ENCODE results near the gene FANCI.
A peak's percentile ranks its signal among the peaks of the same experiment; 100 is the strongest.

FANCI gene

GRCh38 chr15:89243691-89244573 is at the start of gene FANCI:
Gene FANCI, plus strand, starts transcription at chr15:89243979. Its CDS starts 3,669 bp downstream, at chr15:89247648.
- Mint-ChIP-seq H3K9me3 (no peaks in the 10 kb centered on the region), H3K4me1 (peaks cover 30% of the 10 kb centered on the region), H3K36me3 (ENCODE audit: insufficient read depth) (peaks cover 12% of the 10 kb centered on the region), H3K27me3 (no peaks in the 10 kb centered on the region), H3K4me3 (peak within 1 kb of the TSS; percentile 92), H3K27ac (ENCODE audit: low read depth) (peak within 1 kb of the TSS; percentile 90)
- peak; percentile 93 to 96 for DNase-seq (ENCODE audit: low spot score in 2 of 2)
- ATAC-seq (replicated peaks; ENCODE audit: extremely low read depth, poor library complexity, severe bottlenecking), result peak; percentile 96

- DNase-seq (ENCODE audit: low spot score in 2 of 2) (no peak), ATAC-seq (replicated peaks; ENCODE audit: extremely low read depth, poor library complexity, severe bottlenecking) (no peak)
- H3K27ac Mint-ChIP-seq (ENCODE audit: low read depth), result no peak overlapping the region
- H3K36me3 Mint-ChIP-seq (ENCODE audit: insufficient read depth), result peaks cover 49% of the 10 kb centered on the region
- H3K4me3 Mint-ChIP-seq, result no peak overlapping the region
- no peaks in the 10 kb centered on the region for H3K4me1 Mint-ChIP-seq
- no peaks in the 10 kb centered on the region for H3K27me3 Mint-ChIP-seq
- H3K9me3 Mint-ChIP-seq, result no peaks in the 10 kb centered on the region
Observed at GRCh38 chr15:89194608-89195007, 49.2 kb upstream of the FANCI start.

GRCh38 chr15:89195836-89196235 is 47.9 kb upstream of the FANCI start:
- Mint-ChIP-seq H3K4me3 (no peak overlapping the region), H3K27me3 (no peaks in the 10 kb centered on the region), H3K27ac (ENCODE audit: low read depth) (no peak overlapping the region), H3K36me3 (ENCODE audit: insufficient read depth) (peaks cover 44% of the 10 kb centered on the region), H3K9me3 (no peaks in the 10 kb centered on the region), H3K4me1 (no peaks in the 10 kb centered on the region)
- DNase-seq (ENCODE audit: low spot score in 2 of 2) (no peak), ATAC-seq (replicated peaks; ENCODE audit: extremely low read depth, poor library complexity, severe bottlenecking) (no peak)

- ATAC-seq (replicated peaks; ENCODE audit: extremely low read depth, poor library complexity, severe bottlenecking), result no peak
- no peak overlapping the region for H3K27ac Mint-ChIP-seq (ENCODE audit: low read depth)
- H3K9me3 Mint-ChIP-seq, result no peaks in the 10 kb centered on the region
- H3K36me3 Mint-ChIP-seq (ENCODE audit: insufficient read depth), result peaks cover 42% of the 10 kb centered on the region
- no peak for DNase-seq (ENCODE audit: low spot score in 2 of 2)
- H3K4me3 Mint-ChIP-seq, result no peak overlapping the region
- H3K27me3 Mint-ChIP-seq, result no peaks in the 10 kb centered on the region
- H3K4me1 Mint-ChIP-seq, result no peaks in the 10 kb centered on the region
Observed at GRCh38 chr15:89196241-89196640, 47.5 kb upstream of the FANCI start.

GRCh38 chr15:89196994-89197393 is 46.8 kb upstream of the FANCI start:
- Mint-ChIP-seq H3K36me3 (ENCODE audit: insufficient read depth) (peaks cover 37% of the 10 kb centered on the region), H3K27me3 (no peaks in the 10 kb centered on the region), H3K4me3 (no peak overlapping the region), H3K9me3 (no peaks in the 10 kb centered on the region), H3K27ac (ENCODE audit: low read depth) (no peak overlapping the region), H3K4me1 (peaks cover 4% of the 10 kb centered on the region)
- ATAC-seq (replicated peaks; ENCODE audit: extremely low read depth, poor library complexity, severe bottlenecking) (no peak), DNase-seq (ENCODE audit: low spot score in 2 of 2) (no peak)

- Mint-ChIP-seq H3K9me3 (no peaks in the 10 kb centered on the region), H3K27ac (ENCODE audit: low read depth) (no peak overlapping the region), H3K36me3 (ENCODE audit: insufficient read depth) (peaks cover 32% of the 10 kb centered on the region), H3K4me1 (peaks cover 4% of the 10 kb centered on the region), H3K4me3 (no peak overlapping the region), H3K27me3 (no peaks in the 10 kb centered on the region)
- ATAC-seq (replicated peaks; ENCODE audit: extremely low read depth, poor library complexity, severe bottlenecking) (no peak), DNase-seq (ENCODE audit: low spot score in 2 of 2) (no peak)
Observed at GRCh38 chr15:89197503-89197971, 46.2 kb upstream of the FANCI start.

- DNase-seq (ENCODE audit: low spot score in 2 of 2) (no peak), ATAC-seq (replicated peaks; ENCODE audit: extremely low read depth, poor library complexity, severe bottlenecking) (no peak)
- Mint-ChIP-seq H3K36me3 (ENCODE audit: insufficient read depth) (peaks cover 29% of the 10 kb centered on the region), H3K4me3 (no peak overlapping the region), H3K27ac (ENCODE audit: low read depth) (no peak overlapping the region), H3K27me3 (no peaks in the 10 kb centered on the region), H3K4me1 (peaks cover 4% of the 10 kb centered on the region), H3K9me3 (no peaks in the 10 kb centered on the region)
Observed at GRCh38 chr15:89198196-89198595, 45.6 kb upstream of the FANCI start.

GRCh38 chr15:89198934-89199333 is 44.8 kb upstream of the FANCI start:
- DNase-seq (ENCODE audit: low spot score in 2 of 2) (no peak), ATAC-seq (replicated peaks; ENCODE audit: extremely low read depth, poor library complexity, severe bottlenecking) (no peak)
- H3K4me3 Mint-ChIP-seq, result no peak overlapping the region
- no peaks in the 10 kb centered on the region for H3K9me3 Mint-ChIP-seq
- H3K36me3 Mint-ChIP-seq (ENCODE audit: insufficient read depth), result peaks cover 23% of the 10 kb centered on the region
- H3K4me1 Mint-ChIP-seq, result peaks cover 12% of the 10 kb centered on the region
- H3K27me3 Mint-ChIP-seq, result no peaks in the 10 kb centered on the region
- no peak overlapping the region for H3K27ac Mint-ChIP-seq (ENCODE audit: low read depth)

GRCh38 chr15:89199746-89200145 is 44.0 kb upstream of the FANCI start:
- H3K27me3 Mint-ChIP-seq, result no peaks in the 10 kb centered on the region
- H3K4me3 Mint-ChIP-seq, result no peak overlapping the region
- H3K9me3 Mint-ChIP-seq, result no peaks in the 10 kb centered on the region
- ATAC-seq (replicated peaks; ENCODE audit: extremely low read depth, poor library complexity, severe bottlenecking) (no peak), DNase-seq (ENCODE audit: low spot score in 2 of 2) (no peak)
- H3K27ac Mint-ChIP-seq (ENCODE audit: low read depth), result no peak overlapping the region
- peaks cover 19% of the 10 kb centered on the region for H3K4me1 Mint-ChIP-seq
- H3K36me3 Mint-ChIP-seq (ENCODE audit: insufficient read depth), result peaks cover 19% of the 10 kb centered on the region

GRCh38 chr15:89200182-89200581 is 43.6 kb upstream of the FANCI start:
- no peak overlapping the region for H3K4me3 Mint-ChIP-seq
- peaks cover 24% of the 10 kb centered on the region for H3K4me1 Mint-ChIP-seq
- no peak overlapping the region for H3K27ac Mint-ChIP-seq (ENCODE audit: low read depth)
- no peak for ATAC-seq (replicated peaks; ENCODE audit: extremely low read depth, poor library complexity, severe bottlenecking)
- no peak for DNase-seq (ENCODE audit: low spot score in 2 of 2)
- H3K36me3 Mint-ChIP-seq (ENCODE audit: insufficient read depth), result peaks cover 19% of the 10 kb centered on the region
- H3K9me3 Mint-ChIP-seq, result no peaks in the 10 kb centered on the region
- H3K27me3 Mint-ChIP-seq, result no peaks in the 10 kb centered on the region

GRCh38 chr15:89201465-89202005 is 42.2 kb upstream of the FANCI start:
- DNase-seq (ENCODE audit: low spot score in 2 of 2), result no peak
- Mint-ChIP-seq H3K27me3 (no peaks in the 10 kb centered on the region), H3K4me3 (no peak overlapping the region), H3K4me1 (peaks cover 25% of the 10 kb centered on the region), H3K27ac (ENCODE audit: low read depth) (no peak overlapping the region), H3K9me3 (no peaks in the 10 kb centered on the region), H3K36me3 (ENCODE audit: insufficient read depth) (peaks cover 11% of the 10 kb centered on the region)
- no peak for ATAC-seq (replicated peaks; ENCODE audit: extremely low read depth, poor library complexity, severe bottlenecking)

GRCh38 chr15:89203705-89204273 is 40.0 kb upstream of the FANCI start:
- DNase-seq (ENCODE audit: low spot score in 2 of 2) (no peak), ATAC-seq (replicated peaks; ENCODE audit: extremely low read depth, poor library complexity, severe bottlenecking) (peak; percentile 75)
- no peaks in the 10 kb centered on the region for H3K9me3 Mint-ChIP-seq
- H3K36me3 Mint-ChIP-seq (ENCODE audit: insufficient read depth), result peaks cover 9% of the 10 kb centered on the region
- peaks cover 35% of the 10 kb centered on the region for H3K4me1 Mint-ChIP-seq
- H3K4me3 Mint-ChIP-seq, result no peak overlapping the region
- no peaks in the 10 kb centered on the region for H3K27me3 Mint-ChIP-seq
- H3K27ac Mint-ChIP-seq (ENCODE audit: low read depth), result no peak overlapping the region

Data from central memory CD8-positive, alpha-beta T cell (primary cell).